Uterus (tissue), 2 donors: ENCODE results near the gene GPR37L1.

Source experiments
- POLR2A ChIP-seq, 2 donors: fragments of 450-650 bp; IDR thresholded peaks; one replicate each; pipeline ENCODE4 v1.6.1; 2016; ENCODE audit warnings: antibody characterized with exemption in 2 of 2, mild to moderate bottlenecking in 1 of 2, moderate library complexity in 1 of 2
- TF ChIP-seq, protein P1 (sequence below), 4 experiments: fragments of 200-600 bp in 2 of 4; fragments of 450-650 bp in 2 of 4; sonication (generic) in 2 of 4; IDR thresholded peaks; one replicate each; pipeline ENCODE4 v1.5.1; 2016 to 2019; ENCODE audit warnings: antibody characterized with exemption in 4 of 4, mild to moderate bottlenecking in 2 of 4, moderate library complexity in 1 of 4

DNA sequence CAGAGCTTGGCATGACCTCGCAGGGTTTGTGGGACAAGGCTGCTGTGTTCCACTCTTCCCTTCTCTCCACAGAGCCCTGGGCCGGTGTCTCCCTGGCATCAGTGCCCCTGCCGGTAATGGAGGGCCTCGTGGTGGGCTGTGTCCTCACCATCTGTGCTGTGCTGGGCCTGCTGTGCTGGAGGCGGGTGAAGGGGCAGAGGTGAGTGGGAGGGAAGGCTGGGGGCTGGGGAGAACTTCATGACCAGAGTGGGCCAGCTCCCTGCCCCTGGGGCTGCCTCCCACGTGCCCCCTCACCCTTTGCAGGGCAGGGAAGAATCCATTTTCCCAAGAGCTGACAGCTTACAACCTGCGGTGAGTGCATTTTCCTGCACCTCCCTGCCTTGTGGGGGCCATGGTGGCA is 58.9 kb downstream of the GPR37L1 start:
- TF ChIP-seq, protein P1, sequence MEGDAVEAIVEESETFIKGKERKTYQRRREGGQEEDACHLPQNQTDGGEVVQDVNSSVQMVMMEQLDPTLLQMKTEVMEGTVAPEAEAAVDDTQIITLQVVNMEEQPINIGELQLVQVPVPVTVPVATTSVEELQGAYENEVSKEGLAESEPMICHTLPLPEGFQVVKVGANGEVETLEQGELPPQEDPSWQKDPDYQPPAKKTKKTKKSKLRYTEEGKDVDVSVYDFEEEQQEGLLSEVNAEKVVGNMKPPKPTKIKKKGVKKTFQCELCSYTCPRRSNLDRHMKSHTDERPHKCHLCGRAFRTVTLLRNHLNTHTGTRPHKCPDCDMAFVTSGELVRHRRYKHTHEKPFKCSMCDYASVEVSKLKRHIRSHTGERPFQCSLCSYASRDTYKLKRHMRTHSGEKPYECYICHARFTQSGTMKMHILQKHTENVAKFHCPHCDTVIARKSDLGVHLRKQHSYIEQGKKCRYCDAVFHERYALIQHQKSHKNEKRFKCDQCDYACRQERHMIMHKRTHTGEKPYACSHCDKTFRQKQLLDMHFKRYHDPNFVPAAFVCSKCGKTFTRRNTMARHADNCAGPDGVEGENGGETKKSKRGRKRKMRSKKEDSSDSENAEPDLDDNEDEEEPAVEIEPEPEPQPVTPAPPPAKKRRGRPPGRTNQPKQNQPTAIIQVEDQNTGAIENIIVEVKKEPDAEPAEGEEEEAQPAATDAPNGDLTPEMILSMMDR (IDR thresholded peaks at IDR 0.05), result no peak
- no peak for TF ChIP-seq POLR2A (IDR thresholded peaks at IDR 0.05)
